A172 (cell line): ENCODE measurements around the gene FAM170B. TPM values are rescaled to one million over a fixed set of nuclear protein-coding genes. Genes with fewer than 3 reads are reported as not detected.

ENCODE experiments used
- total RNA-seq: library from RNA; depleted of rRNA; stranded (reverse); fragments of >200 nt; shearing (Covaris generic); gene quantifications from 2 replicates; pipeline ENCODE4 v1.2.3, GENCODE V29; 2014; rRNA removed

FAM170B gene
- total RNA-seq, 1 experiment from 2014 or later, result not detected

Other genes with a start within 250 kb of the FAM170B start
- gene LRRC18, start 194.2 kb downstream of the FAM170B start, total RNA-seq, result not detected in 2 replicates
- 2.4 and 2.6 TPM in 2 replicates for gene VSTM4, start 18.5 kb downstream of the FAM170B start, total RNA-seq
- gene TMEM273, start 54.4 kb upstream of the FAM170B start, total RNA-seq, result not detected in 2 replicates
- not detected in 2 replicates for gene C10orf71, start 165.1 kb upstream of the FAM170B start, total RNA-seq